ENCODE measurements around the gene RASL10A.
A peak's percentile ranks its signal among the peaks of the same experiment; 100 is the strongest.
"Not testable (repeated sequence)": the region's sequence is repeated elsewhere in the genome, so short reads cannot be mapped to it uniquely, and the experiment has no call there.

The RASL10A gene

GRCh38 chr22:29315286-29316140, at the start of gene RASL10A:
RASL10A (minus strand) TSS chr22:29315697; CDS start chr22:29315246, 451 bp downstream.
- DNase-seq, result no peak

- no peak for DNase-seq
Measured at GRCh38 chr22:29359469-29359868, 44.0 kb upstream of the RASL10A start.

GRCh38 chr22:29357193-29357890, 41.8 kb upstream of the RASL10A start:
- DNase-seq, result not testable (repeated sequence)

- DNase-seq, result no peak
Measured at GRCh38 chr22:29353860-29354259, 38.4 kb upstream of the RASL10A start.

- no peak for DNase-seq
Measured at GRCh38 chr22:29353286-29353685, 37.8 kb upstream of the RASL10A start.

GRCh38 chr22:29352778-29353177, 37.3 kb upstream of the RASL10A start:
- DNase-seq, result no peak

GRCh38 chr22:29351891-29352290, 36.4 kb upstream of the RASL10A start:
- DNase-seq, result no peak

- DNase-seq, result no peak
Measured at GRCh38 chr22:29351042-29351441, 35.5 kb upstream of the RASL10A start.

GRCh38 chr22:29348956-29349355, 33.5 kb upstream of the RASL10A start:
- no peak for DNase-seq

GRCh38 chr22:29348041-29348440, 32.5 kb upstream of the RASL10A start:
- no peak for DNase-seq

GRCh38 chr22:29346659-29347058, 31.2 kb upstream of the RASL10A start:
- no peak for DNase-seq

- no peak for DNase-seq
Measured at GRCh38 chr22:29345932-29346331, 30.4 kb upstream of the RASL10A start.

GRCh38 chr22:29344889-29345288, 29.4 kb upstream of the RASL10A start:
- DNase-seq, result not testable (repeated sequence)

GRCh38 chr22:29344137-29344536, 28.6 kb upstream of the RASL10A start:
- peak; percentile 96 for DNase-seq

- no peak for DNase-seq
Measured at GRCh38 chr22:29343313-29343805, 27.9 kb upstream of the RASL10A start.

GRCh38 chr22:29342577-29343312, 27.2 kb upstream of the RASL10A start:
- DNase-seq, result no peak

GRCh38 chr22:29342177-29342576, 26.7 kb upstream of the RASL10A start:
- no peak for DNase-seq

GRCh38 chr22:29341849-29342127, 26.3 kb upstream of the RASL10A start:
- DNase-seq, result no peak

GRCh38 chr22:29341056-29341848, 25.8 kb upstream of the RASL10A start:
- no peak for DNase-seq

- DNase-seq, result no peak
Measured at GRCh38 chr22:29340566-29340965, 25.1 kb upstream of the RASL10A start.

- DNase-seq, result no peak
Measured at GRCh38 chr22:29339381-29340235, 24.1 kb upstream of the RASL10A start.

GRCh38 chr22:29338398-29338797, 22.9 kb upstream of the RASL10A start:
- DNase-seq, result no peak

Measured in kidney glomerular epithelial cell (primary cell).